ENCODE results near the gene GABBR1.
A peak's percentile ranks its signal among the peaks of the same experiment; 100 is the strongest.

The GABBR1 gene

GRCh38 chr6:29620630-29621029, 12.4 kb downstream of the GABBR1 start:
- DNase-seq (ENCODE audit: low read depth), result no peak

DNA sequence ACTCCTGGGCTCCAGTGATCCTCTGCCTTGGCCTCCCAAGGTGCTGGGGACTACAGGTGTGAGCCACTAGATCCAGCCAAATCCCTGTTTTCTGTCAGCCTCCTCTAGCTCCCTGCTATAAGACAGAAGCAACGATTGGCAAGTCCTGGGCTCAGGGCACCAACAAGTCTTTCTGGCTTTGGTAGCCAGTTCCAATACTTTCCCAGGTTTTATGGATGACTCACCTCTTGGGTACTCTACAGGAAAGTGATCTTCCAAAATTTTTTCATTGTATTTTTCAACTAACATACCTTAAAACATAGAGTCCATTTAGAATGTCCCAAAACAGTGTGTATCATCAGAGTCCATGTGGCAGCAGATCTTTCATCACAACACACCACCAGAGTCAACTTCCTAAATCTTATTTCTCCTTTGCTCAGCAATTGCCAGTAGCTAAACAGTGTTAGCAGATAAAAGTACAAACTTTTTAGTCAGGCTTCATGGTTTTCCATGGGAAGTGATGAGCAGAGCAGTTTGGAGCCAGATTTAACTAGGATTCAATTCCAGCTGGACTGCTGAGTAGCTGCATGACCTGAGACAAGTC, 13.3 kb downstream of the GABBR1 start:
- DNase-seq (ENCODE audit: low read depth), result no peak

DNA sequence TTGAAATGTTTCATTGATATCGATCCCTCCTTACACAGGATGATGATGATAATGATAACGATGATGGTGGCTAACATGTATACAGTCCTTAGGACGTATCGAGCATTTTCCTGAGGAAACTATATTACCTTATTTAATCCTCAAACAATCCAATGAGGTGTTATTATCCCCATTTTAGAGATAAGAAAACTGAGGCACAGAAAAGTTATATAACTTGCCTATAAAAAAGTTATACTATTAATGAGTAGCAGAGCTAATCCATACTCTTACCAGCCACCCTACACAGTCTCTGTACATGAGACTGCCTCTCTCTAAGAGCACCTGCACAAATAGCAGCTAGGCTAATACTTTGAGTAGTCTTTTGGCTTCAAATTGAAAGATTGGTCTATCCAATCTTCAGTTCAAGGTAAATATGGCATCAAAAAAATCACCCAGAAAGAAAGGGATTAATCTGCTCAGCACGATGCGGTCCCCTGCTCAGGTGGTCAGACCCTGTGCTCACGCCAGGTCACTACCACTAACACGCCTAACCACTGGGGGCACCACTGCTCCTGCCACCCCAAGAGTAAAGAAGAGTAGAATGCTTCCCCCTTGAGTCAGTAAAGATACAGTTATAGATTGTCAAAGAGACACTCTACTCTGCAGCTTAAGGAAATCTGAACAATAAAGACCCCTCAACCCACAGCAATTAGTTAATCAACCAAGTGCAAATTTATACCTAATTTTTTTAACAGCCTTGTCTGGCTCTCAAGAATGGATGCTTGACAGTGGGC, 15.0 kb downstream of the GABBR1 start:
- no peak for DNase-seq (ENCODE audit: low read depth)

DNA sequence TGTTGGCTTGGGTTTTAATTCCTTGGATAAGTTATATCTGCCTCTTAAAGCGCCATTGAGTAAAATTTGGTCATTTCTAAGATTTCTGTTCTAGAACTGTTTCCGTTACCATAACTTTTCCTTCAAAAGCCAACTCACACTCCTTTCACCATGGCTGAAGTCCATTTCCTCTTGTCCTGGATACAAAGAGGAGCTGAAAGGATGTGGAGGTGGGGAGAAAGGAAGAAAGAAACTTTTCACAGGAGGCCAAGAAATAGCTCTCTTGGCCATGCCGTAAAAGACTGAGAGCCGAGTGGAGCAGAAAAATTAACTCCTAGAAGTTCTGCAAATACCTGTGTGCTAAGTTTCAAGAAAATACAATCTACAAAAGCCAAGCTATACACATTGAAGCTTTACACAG, 21.6 kb downstream of the GABBR1 start:
- no peak for DNase-seq (ENCODE audit: low read depth)

- no peak for DNase-seq (ENCODE audit: low read depth)
Measured at GRCh38 chr6:29610540-29610939, 22.4 kb downstream of the GABBR1 start.

DNA sequence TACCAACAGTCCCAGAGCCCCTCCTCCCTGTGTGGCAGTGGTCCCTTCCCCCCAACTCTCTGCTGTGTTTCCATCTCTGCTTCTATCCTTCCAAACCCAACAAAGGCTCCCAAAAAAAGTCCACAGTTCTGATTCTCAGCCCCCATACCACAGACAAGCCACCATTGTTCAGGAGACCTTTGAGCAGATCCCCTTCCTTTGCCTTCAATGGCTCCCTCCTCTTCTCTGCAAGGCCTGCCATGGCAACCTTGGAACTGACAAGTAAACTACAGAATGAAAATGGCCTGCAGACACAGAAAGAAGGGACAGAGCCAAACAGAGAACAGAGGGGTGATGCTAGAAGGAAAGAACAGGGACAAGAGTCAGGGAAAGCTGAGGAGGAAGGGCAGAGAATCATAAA, 24.9 kb downstream of the GABBR1 start:
- DNase-seq (ENCODE audit: low read depth), result no peak

DNA sequence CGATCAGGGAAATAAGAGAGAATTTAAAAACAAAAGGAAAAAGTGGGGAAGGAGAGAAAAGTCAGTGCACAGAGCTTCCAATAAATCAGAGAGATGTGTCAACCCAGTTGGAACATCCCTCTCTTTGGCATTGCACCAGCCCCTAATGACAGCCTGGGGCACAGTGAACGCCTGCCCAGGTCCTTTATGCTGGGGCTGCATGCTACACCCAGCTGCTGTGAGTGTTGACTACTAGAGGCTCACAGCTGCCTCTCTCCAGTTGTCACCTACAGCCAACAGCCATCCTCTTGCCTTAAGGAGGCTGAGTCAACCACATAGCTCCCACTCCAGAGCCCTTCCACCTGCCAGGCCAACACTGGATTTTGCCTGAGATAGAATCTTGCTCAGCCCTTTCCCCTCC, 29.1 kb downstream of the GABBR1 start:
- DNase-seq (ENCODE audit: low read depth), result no peak

DNA sequence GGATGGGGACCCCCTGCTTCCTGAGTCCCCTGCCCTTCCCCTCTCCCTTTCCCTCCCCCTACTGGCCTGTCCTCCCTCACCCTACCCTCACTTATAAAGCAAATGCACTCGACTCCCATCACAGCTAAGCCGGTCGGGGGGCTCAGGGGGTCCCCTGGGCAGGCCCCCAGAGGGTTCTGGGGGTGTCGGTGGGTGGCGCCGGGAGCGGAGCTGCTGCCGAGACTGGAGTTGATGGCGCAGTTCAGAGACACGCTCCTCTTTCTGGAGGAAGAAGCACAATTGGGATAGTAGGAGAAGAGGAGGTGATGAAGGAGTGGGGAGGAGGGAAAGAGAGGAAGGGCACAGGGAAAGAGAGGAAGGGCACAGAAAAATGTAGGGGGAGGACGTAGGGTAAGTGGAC, 29.5 kb downstream of the GABBR1 start:
- no peak for DNase-seq (ENCODE audit: low read depth)

DNA sequence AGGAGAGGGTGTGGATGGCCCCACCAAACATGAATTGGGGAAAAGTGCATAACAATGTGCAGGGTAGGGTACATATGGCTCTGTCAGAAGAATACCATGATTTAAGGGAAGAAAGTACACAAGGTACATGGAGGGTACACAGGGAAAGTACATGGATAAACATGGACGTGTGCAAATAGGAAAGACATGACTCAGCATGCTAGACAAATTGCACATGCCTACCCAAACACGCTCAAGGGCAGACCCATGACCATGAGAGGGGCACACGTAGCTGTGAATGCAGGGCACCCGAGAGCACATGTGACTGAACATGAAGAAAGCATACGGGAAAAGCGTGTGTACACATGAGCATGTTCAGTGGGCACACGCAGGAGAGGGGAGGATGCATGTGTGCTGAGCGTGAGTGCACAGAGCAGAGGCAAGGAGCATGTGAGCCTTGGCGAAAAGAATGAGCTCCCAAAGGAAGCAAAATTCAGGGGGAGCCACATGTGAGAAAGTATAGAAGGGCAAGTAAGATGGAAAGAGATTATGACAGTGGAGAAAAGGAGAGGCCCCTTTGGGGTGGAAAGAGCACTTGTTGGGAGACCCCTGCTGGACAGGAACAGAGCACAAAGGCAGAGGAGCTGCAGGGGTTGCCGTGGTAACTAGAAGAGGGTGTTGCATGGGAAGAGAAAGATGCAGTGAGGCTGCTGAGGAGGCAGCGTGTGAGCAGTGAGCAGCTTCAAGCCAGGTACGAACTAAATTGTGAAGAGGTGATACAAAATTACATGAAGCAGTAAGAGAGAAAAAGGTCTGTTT, 30.2 kb downstream of the GABBR1 start:
- no peak for DNase-seq (ENCODE audit: low read depth)

GRCh38 chr6:29598172-29598747, 34.7 kb downstream of the GABBR1 start:
- DNase-seq (ENCODE audit: low read depth), result no peak

DNA sequence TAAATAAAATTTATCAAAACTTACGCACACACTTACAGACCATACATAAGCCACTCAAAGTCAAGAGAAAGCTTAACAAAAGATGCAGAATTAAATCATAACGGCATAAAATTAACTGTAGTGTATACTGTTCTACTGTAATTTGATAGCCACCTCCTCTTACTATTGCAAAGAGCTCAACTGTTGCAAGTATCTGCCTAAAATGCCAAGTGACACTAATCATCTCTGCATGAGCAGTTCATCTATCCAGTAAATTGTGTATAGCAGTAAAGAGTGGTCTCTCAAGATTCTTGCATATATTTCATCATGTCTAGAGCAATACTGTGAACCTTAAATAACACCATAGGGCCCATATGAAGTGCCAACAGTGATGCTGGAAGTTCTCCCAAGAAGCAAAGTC, 35.8 kb downstream of the GABBR1 start:
- DNase-seq (ENCODE audit: low read depth), result no peak

DNA sequence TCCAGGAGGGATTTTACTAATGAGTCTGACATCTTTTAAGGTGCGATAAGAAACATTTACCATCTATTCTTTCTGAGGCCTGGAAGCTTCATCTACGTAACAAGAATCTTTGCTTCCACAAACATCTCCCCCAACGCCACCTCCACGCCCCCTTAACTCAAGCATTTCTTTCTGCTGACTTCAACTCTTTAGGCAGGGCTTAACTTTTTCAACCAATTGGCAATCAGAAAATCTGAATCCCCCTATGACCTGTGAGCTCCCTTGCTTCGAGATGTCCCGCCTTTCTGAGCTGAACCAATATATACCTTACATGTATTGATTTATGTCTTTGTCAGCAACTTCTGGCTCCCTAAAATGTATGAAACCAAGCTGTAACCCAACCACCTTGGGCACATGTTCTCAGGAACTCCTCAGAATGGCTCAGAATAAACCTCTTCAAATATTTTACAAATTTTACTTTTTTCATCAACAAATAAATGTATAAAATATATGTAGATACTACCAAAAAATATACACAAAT, 36.5 kb downstream of the GABBR1 start:
- DNase-seq (ENCODE audit: low read depth), result no peak

GRCh38 chr6:29593199-29593855, 39.7 kb downstream of the GABBR1 start:
- DNase-seq (ENCODE audit: low read depth), result no peak

DNA sequence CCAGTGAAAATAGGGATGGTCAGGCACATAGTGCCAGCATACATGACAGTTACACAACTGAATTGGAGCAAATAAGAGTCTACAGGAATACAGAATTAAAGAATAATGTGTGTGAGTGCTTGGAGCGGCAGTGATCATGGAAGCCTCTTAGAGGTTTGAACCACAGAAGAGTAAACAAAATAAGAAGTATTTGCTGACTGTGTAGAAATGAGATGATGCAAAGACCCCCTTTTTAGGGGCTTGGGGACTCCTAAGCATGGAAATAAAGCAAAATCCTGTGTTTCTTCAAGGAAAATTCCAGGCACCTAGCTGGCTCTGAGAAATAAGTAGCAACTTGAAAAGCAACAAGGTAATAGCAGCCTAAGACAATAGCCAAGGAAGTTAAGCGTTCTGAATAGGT, 41.3 kb downstream of the GABBR1 start:
- no peak for DNase-seq (ENCODE audit: low read depth)

GRCh38 chr6:29590218-29590808, 42.7 kb downstream of the GABBR1 start:
- no peak for DNase-seq (ENCODE audit: low read depth)

GRCh38 chr6:29589423-29590048, 43.4 kb downstream of the GABBR1 start:
- DNase-seq (ENCODE audit: low read depth), result peak; percentile 4

- DNase-seq (ENCODE audit: low read depth), result no peak
Measured at GRCh38 chr6:29584821-29585220, 48.2 kb downstream of the GABBR1 start, which contains the start of gene OR2H2. OR2H2 (plus strand) TSS chr6:29585121; CDS start chr6:29587945, 2,824 bp downstream.

DNA sequence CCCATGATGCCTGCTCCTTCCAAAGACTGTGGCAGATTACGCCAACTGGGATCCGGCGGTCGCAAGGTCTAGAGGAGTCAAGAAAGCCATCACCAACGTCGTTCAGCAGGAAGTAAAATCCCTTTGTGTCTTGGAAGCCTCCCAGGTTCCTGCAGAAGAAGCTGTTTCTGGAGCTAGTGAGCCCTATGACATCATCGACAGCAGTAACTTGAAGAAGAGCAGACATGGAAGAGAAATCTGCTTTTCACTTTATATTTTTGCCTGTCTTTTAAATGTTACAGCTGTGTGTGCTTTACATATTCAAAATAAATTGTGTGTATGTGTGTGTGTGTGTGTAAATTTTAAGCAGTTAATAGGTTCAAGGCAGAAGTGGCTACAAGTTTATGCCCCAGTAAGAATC, 55.4 kb downstream of the GABBR1 start:
- no peak for DNase-seq (ENCODE audit: low read depth)

- no peak for DNase-seq (ENCODE audit: low read depth)
Measured at GRCh38 chr6:29576056-29576455, 56.9 kb downstream of the GABBR1 start.

GRCh38 chr6:29567991-29568390, 65.0 kb downstream of the GABBR1 start:
- DNase-seq (ENCODE audit: low read depth), result no peak

DNA sequence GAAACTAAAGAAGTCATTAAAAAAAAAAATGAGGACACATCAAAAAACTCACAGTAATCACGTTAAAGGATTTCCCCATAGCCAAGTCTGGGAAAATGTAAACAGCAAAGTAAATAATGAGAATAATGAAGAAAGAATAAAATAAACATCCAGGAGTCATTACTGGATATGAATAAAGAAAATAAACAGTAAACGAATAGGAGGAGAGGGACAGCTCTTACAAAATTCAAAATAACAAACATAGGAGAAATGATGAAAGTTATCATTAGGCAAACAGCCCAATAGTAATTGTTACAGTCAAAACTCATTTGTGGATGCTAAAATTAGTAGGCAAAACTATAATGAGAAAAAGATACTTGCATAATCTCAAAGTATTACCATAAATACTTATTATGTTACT, 65.4 kb downstream of the GABBR1 start:
- no peak for DNase-seq (ENCODE audit: low read depth)

All from T-helper 22 cell (primary cell).